Upper lobe of left lung (tissue), 6 donors: Measurements from ENCODE around the gene PLPPR1. TPM values are rescaled to one million over a fixed set of nuclear protein-coding genes. Genes with fewer than 3 reads are reported as not detected.

Experiments used
- ATAC-seq, 2 donors: fragments of 200-7000 bp; cut with Tn5 transposase; one replicate each; pipeline ENCODE4 v1.9.1; 2022; ENCODE audit warnings: mild to moderate bottlenecking in 2 of 2, moderate library complexity in 2 of 2; ENCODE audit not compliant: low FRiP score in 2 of 2
- DNase-seq, 2 donors: peaks; one replicate each; pipeline ENCODE4 v3.0.0-alpha.2; 2019 to 2020
- H3K27ac ChIP-seq, 4 donors: fragments of 200-600 bp; sonication (generic); one replicate each; pipeline ENCODE4 v1.5.1; 2016 to 2019
- H3K27me3 ChIP-seq, 4 donors: fragments of 200-600 bp; sonication (generic); one replicate each; pipeline ENCODE4 v1.5.1; 2017 to 2019
- H3K36me3 ChIP-seq, 4 donors: fragments of 200-600 bp; sonication (generic); one replicate each; pipeline ENCODE4 v1.5.1; 2016 to 2019
- H3K4me1 ChIP-seq, 4 donors: fragments of 200-600 bp; sonication (generic); one replicate each; pipeline ENCODE4 v1.5.1; 2018 to 2019
- H3K4me3 ChIP-seq, 4 donors: fragments of 200-600 bp; sonication (generic); one replicate each; pipeline ENCODE4 v1.5.1; 2017 to 2019; ENCODE audit warnings: mild to moderate bottlenecking in 2 of 4, moderate library complexity in 1 of 4
- H3K9me3 ChIP-seq, 4 donors: fragments of 200-600 bp; sonication (generic); one replicate each; pipeline ENCODE4 v1.5.1; 2018 to 2019
- CTCF ChIP-seq, 6 experiments: fragments of 450-650 bp in 4 of 6; fragments of 200-600 bp in 2 of 6; sonication (generic) in 2 of 6; IDR thresholded peaks; one replicate each; pipeline ENCODE4 v1.5.1; 2016 to 2019; ENCODE audit warnings: antibody characterized with exemption in 6 of 6
- EP300 ChIP-seq, 4 donors: sonication (generic); formaldehyde crosslinking; IDR thresholded peaks; one replicate each; pipeline ENCODE4 v1.5.1; 2017; ENCODE audit warnings: antibody characterized with exemption in 4 of 4, control low read depth in 2 of 4
- POLR2A ChIP-seq, 4 donors: fragments of 450-650 bp; IDR thresholded peaks; one replicate each; pipeline ENCODE4 v1.5.1; 2016 to 2017; ENCODE audit warnings: antibody characterized with exemption in 4 of 4, mild to moderate bottlenecking in 2 of 4
- POLR2AphosphoS5 ChIP-seq, 2 donors: sonication (generic); formaldehyde crosslinking; IDR thresholded peaks; one replicate each; pipeline ENCODE4 v1.5.1; 2017; ENCODE audit warnings: antibody characterized with exemption in 2 of 2
- WGBS, 2 donors: methylation state at CpG; one replicate each; pipeline ENCODE4 v1.1.5; 2017 to 2018; 5-methylcytosine and 5-hydroxymethylcytosine counted together
- total RNA-seq, 6 donors: library from RNA; depleted of rRNA in 4 of 6; stranded (reverse); fragments of >200 nt in 4 of 6; gene quantifications; one replicate each; pipeline versions ENCODE4 v1.1.0 to v1.2.1, GENCODE V29; 2016 to 2021
- donor health status: DM: no; HTN: no; CAD: no; lungs with moderate emphysema.
- donor health status: DM: no; HTN: yes; CAD: no; lungs with severe emphysema.

The PLPPR1 gene
- total RNA-seq, 6 donors from 2014 or later, result 0.44 to 5.1 (median 2.7) TPM; not detected in 1

GRCh38 chr9:101025940-101026339 is 2.6 kb upstream of the PLPPR1 start:
- H3K4me1 ChIP-seq, result peaks cover 0 to 25% (median 13%) of the 10 kb centered on the region in 4 donors
- ATAC-seq (no peak), DNase-seq (no peak)
- no peaks in the 10 kb centered on the region for H3K9me3 ChIP-seq
- no peaks in the 10 kb centered on the region for H3K36me3 ChIP-seq
- 70 to 85% methylated on average over 2 of the region's 2 CpGs for WGBS, 2 donors
- H3K27me3 ChIP-seq, result peaks cover 0 to 16% (median 3%) of the 10 kb centered on the region in 4 donors
- H3K27ac ChIP-seq, result no peak overlapping the region
- no peak for TF ChIP-seq EP300 (IDR thresholded peaks at IDR 0.05)
- no peak for TF ChIP-seq POLR2A (IDR thresholded peaks at IDR 0.05)
- TF ChIP-seq POLR2AphosphoS5 (IDR thresholded peaks at IDR 0.05), result no peak
- no peak for TF ChIP-seq CTCF (IDR thresholded peaks at IDR 0.05)
- no peak overlapping the region for H3K4me3 ChIP-seq

- Histone ChIP-seq H3K27ac (no peak overlapping the region), H3K9me3 (no peaks in the 10 kb centered on the region), H3K36me3 (no peaks in the 10 kb centered on the region), H3K4me3 (no peak overlapping the region), H3K4me1 (peaks cover 0 to 25% (median 13%) of the 10 kb centered on the region in 4 donors), H3K27me3 (peaks cover 0 to 16% (median 3%) of the 10 kb centered on the region in 4 donors)
- 30 to 33% methylated on average over 4 of the region's 4 CpGs for WGBS, 2 donors
- ATAC-seq, result no peak
- TF ChIP-seq EP300 (IDR thresholded peaks at IDR 0.05) (no peak), POLR2A (IDR thresholded peaks at IDR 0.05) (no peak), CTCF (IDR thresholded peaks at IDR 0.05) (no peak), POLR2AphosphoS5 (IDR thresholded peaks at IDR 0.05) (no peak)
- DNase-seq, result no peak
These were observed 1.7 kb upstream of the PLPPR1 start for GRCh38 chr9:101026824-101027223.

GRCh38 chr9:101027236-101027635 is 1.3 kb upstream of the PLPPR1 start:
- Histone ChIP-seq H3K4me1 (peaks cover 0 to 25% (median 13%) of the 10 kb centered on the region in 4 donors), H3K9me3 (no peaks in the 10 kb centered on the region), H3K36me3 (no peaks in the 10 kb centered on the region), H3K4me3 (no peak overlapping the region), H3K27ac (no peak overlapping the region), H3K27me3 (peaks cover 0 to 16% (median 3%) of the 10 kb centered on the region in 4 donors)
- TF ChIP-seq POLR2AphosphoS5 (IDR thresholded peaks at IDR 0.05), result no peak
- TF ChIP-seq EP300 (IDR thresholded peaks at IDR 0.05), result no peak
- ATAC-seq, result no peak
- no peak for DNase-seq
- 26 to 28% methylated on average over 2 of the region's 2 CpGs for WGBS, 2 donors

DNA sequence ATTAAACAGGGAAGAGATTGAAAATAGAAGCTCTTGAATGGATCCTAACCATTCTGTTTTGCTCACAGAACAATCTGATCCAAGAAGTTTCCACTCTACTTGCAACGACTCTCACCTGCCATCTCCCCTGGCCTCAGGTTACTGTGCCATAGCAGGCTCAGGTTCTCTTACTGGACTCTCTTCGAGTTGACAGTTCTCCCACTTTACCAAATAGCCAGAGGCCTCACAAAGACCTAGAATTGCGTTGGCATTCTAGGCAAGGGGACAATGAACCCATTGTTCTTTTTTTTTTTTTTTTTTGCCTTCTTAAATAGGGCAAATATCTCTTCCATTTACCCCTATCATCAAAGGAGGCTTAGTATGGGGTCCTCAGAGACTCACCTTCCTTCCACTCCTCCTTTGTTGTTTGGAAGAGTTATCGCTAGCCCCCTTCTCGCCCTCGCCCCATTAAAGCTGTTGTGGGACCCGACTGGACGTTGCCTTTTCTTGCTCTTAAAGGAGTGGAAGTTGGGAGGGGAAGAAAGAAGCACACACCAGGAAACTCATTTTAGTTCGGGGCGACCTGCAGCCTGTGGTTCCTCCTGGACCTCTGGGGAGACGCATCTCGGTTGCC is 688 bp upstream of the PLPPR1 start:
- H3K27me3 ChIP-seq, result peaks cover 0 to 16% (median 3%) of the 10 kb centered on the region in 4 donors
- H3K27ac ChIP-seq, result no peak overlapping the region
- DNase-seq, result no peak
- no peaks in the 10 kb centered on the region for H3K9me3 ChIP-seq
- no peak for TF ChIP-seq POLR2A (IDR thresholded peaks at IDR 0.05)
- TF ChIP-seq EP300 (IDR thresholded peaks at IDR 0.05), result no peak
- TF ChIP-seq CTCF (IDR thresholded peaks at IDR 0.05), result no peak
- TF ChIP-seq POLR2AphosphoS5 (IDR thresholded peaks at IDR 0.05), result no peak
- 13 to 21% methylated on average over 11 to 12 of the region's 12 CpGs for WGBS, 2 donors
- H3K36me3 ChIP-seq, result no peaks in the 10 kb centered on the region
- H3K4me3 ChIP-seq, result peak overlapping the region in 3 of 4 donors; percentile 48 to 57 (median 57)
- no peak for ATAC-seq
- H3K4me1 ChIP-seq, result peaks cover 0 to 25% (median 13%) of the 10 kb centered on the region in 4 donors

- DNase-seq (peak in 1 of 2 donors; percentile 54), ATAC-seq (peak in 1 of 2 donors; percentile 50)
- no peak for TF ChIP-seq CTCF (IDR thresholded peaks at IDR 0.05)
- TF ChIP-seq POLR2AphosphoS5 (IDR thresholded peaks at IDR 0.05), result no peak
- TF ChIP-seq POLR2A (IDR thresholded peaks at IDR 0.05), result no peak
- TF ChIP-seq EP300 (IDR thresholded peaks at IDR 0.05), result no peak
- Histone ChIP-seq H3K36me3 (no peaks in the 10 kb centered on the region), H3K4me3 (peak overlapping the region in 3 of 4 donors; percentile 48 to 57 (median 57)), H3K9me3 (no peaks in the 10 kb centered on the region), H3K27me3 (peaks cover 0 to 16% (median 3%) of the 10 kb centered on the region in 4 donors), H3K27ac (no peak overlapping the region), H3K4me1 (peaks cover 0 to 25% (median 13%) of the 10 kb centered on the region in 4 donors)
- WGBS, 2 donors, result 4 to 9% methylated on average over 15 to 38 of the region's 38 CpGs
These were observed 973 bp downstream of the PLPPR1 start for GRCh38 chr9:101029315-101030085.
